Type B pancreatic cell (in vitro differentiated cells): Measurements from ENCODE around the gene CHI3L2. TPM values are rescaled to one million over a fixed set of nuclear protein-coding genes. Genes with fewer than 3 reads are reported as not detected.

Experiments used
- DNase-seq: peaks from one replicate; pipeline ENCODE4 v3.0.0; 2021; ENCODE audit warnings: mixed read lengths; ENCODE audit not compliant: unreplicated experiment; ENCODE audit errors: extremely low spot score
- H3K27ac Mint-ChIP-seq: 2 replicates; pipeline ENCODE4 v1.8.0; 2021; ENCODE audit warnings: mild to moderate bottlenecking, mixed read lengths
- H3K27me3 Mint-ChIP-seq: 2 replicates; pipeline ENCODE4 v1.8.0; 2021; ENCODE audit warnings: mixed read lengths
- H3K36me3 Mint-ChIP-seq: 2 replicates; pipeline ENCODE4 v1.8.0; 2021; ENCODE audit warnings: mixed read lengths
- H3K4me1 Mint-ChIP-seq: one replicate; pipeline ENCODE4 v1.8.0; 2021; ENCODE audit warnings: mixed read lengths; ENCODE audit not compliant: unreplicated experiment
- H3K4me3 Mint-ChIP-seq: 2 replicates; pipeline ENCODE4 v1.8.0; 2021; ENCODE audit warnings: mild to moderate bottlenecking, mixed read lengths
- H3K9me3 Mint-ChIP-seq: 2 replicates; pipeline ENCODE4 v1.8.0; 2021; ENCODE audit warnings: mixed read lengths
- CTCF ChIP-seq: fragments of 200-600 bp; sonication (generic); conservative IDR thresholded peaks from 2 replicates; pipeline ENCODE4 v1.5.0; 2021; ENCODE audit warnings: antibody characterized with exemption, mild to moderate bottlenecking
- total RNA-seq: library from RNA; stranded (reverse); gene quantifications from 2 replicates; pipeline ENCODE4 v1.2.1, GENCODE V29; 2021; ENCODE audit warnings: low replicate concordance

CHI3L2 gene
- total RNA-seq, 1 donor from 2014 or later, result 0.72 TPM

GRCh38 chr1:111223126-111223685 is 4.3 kb upstream of the CHI3L2 start:
- Mint-ChIP-seq H3K36me3 (no peaks in the 10 kb centered on the region), H3K27me3 (no peaks in the 10 kb centered on the region), H3K4me1 (peaks cover 35% of the 10 kb centered on the region), H3K27ac (peak overlapping the region; percentile 84), H3K9me3 (no peaks in the 10 kb centered on the region), H3K4me3 (no peak overlapping the region)
- DNase-seq, result no peak
- no peak for TF ChIP-seq CTCF

- H3K4me3 Mint-ChIP-seq, result no peak overlapping the region
Observed at GRCh38 chr1:111225091-111225490, 2.4 kb upstream of the CHI3L2 start.

GRCh38 chr1:111225717-111226400 is 1.7 kb upstream of the CHI3L2 start:
- TF ChIP-seq CTCF, result no peak
- H3K9me3 Mint-ChIP-seq, result no peaks in the 10 kb centered on the region
- no peaks in the 10 kb centered on the region for H3K36me3 Mint-ChIP-seq
- H3K4me1 Mint-ChIP-seq, result peaks cover 31% of the 10 kb centered on the region
- H3K27me3 Mint-ChIP-seq, result no peaks in the 10 kb centered on the region
- no peak overlapping the region for H3K4me3 Mint-ChIP-seq
- H3K27ac Mint-ChIP-seq, result no peak overlapping the region
- no peak for DNase-seq

More at GRCh38 chr1:111225091-111225490, 2.4 kb upstream of the CHI3L2 start:
- Mint-ChIP-seq H3K4me1 (peaks cover 31% of the 10 kb centered on the region), H3K27me3 (no peaks in the 10 kb centered on the region), H3K9me3 (no peaks in the 10 kb centered on the region), H3K36me3 (no peaks in the 10 kb centered on the region), H3K27ac (no peak overlapping the region)
- no peak for DNase-seq
- TF ChIP-seq CTCF, result no peak

- DNase-seq, result no peak
Observed at GRCh38 chr1:111227851-111228747, 586 bp downstream of the CHI3L2 start.

GRCh38 chr1:111228748-111229126 is 1.2 kb downstream of the CHI3L2 start:
- Mint-ChIP-seq H3K36me3 (no peaks in the 10 kb centered on the region), H3K9me3 (no peaks in the 10 kb centered on the region), H3K27me3 (no peaks in the 10 kb centered on the region), H3K4me3 (no peak overlapping the region), H3K27ac (peak overlapping the region; percentile 57), H3K4me1 (peaks cover 16% of the 10 kb centered on the region)
- DNase-seq, result no peak
- no peak for TF ChIP-seq CTCF

More at GRCh38 chr1:111227851-111228747, 586 bp downstream of the CHI3L2 start:
- H3K9me3 Mint-ChIP-seq, result no peaks in the 10 kb centered on the region
- H3K36me3 Mint-ChIP-seq, result no peaks in the 10 kb centered on the region
- H3K4me1 Mint-ChIP-seq, result peaks cover 16% of the 10 kb centered on the region
- TF ChIP-seq CTCF, result no peak
- no peak overlapping the region for H3K4me3 Mint-ChIP-seq
- H3K27ac Mint-ChIP-seq, result peak overlapping the region; percentile 57
- no peaks in the 10 kb centered on the region for H3K27me3 Mint-ChIP-seq
